Measurements from ENCODE around the gene IL11RA. TPM values are rescaled to one million over a fixed set of nuclear protein-coding genes. Genes with fewer than 3 reads are reported as not detected.

IL11RA gene
- 11.6 TPM for polyA plus RNA-seq (2012; ENCODE audit: missing spikeins)

GRCh38 chr9:34651876-34652601 is at the start of gene IL11RA:
Gene IL11RA, plus strand, starts transcription at chr9:34652185. Its CDS starts 3,033 bp downstream, at chr9:34655218.
- TF ChIP-seq POLR2A (IDR thresholded peaks at IDR 0.05; ENCODE audit: low read depth, low read length): no peak
- TF ChIP-seq POLR2AphosphoS5 (IDR thresholded peaks at IDR 0.05; ENCODE audit: low read depth, low read length): peak; percentile 40; the same call in 1 of the 2 replicates
- FAIRE-seq: no peak
- no peak for DNase-seq (ENCODE audit: insufficient read length)

- DNase-seq (ENCODE audit: insufficient read length): peak; percentile 65
- FAIRE-seq: peak; percentile 95
- TF ChIP-seq TAF1 (IDR thresholded peaks at IDR 0.05; ENCODE audit: borderline replicate concordance, low read depth, low read length) (no peak), POLR2A (IDR thresholded peaks at IDR 0.05; ENCODE audit: low read depth, low read length) (no peak), POLR2AphosphoS5 (IDR thresholded peaks at IDR 0.05; ENCODE audit: low read depth, low read length) (no peak)
These were observed 48.3 kb upstream of the IL11RA start for GRCh38 chr9:34603610-34604231.

- no peak for FAIRE-seq
- TF ChIP-seq TAF1 (IDR thresholded peaks at IDR 0.05; ENCODE audit: borderline replicate concordance, low read depth, low read length) (no peak), POLR2AphosphoS5 (IDR thresholded peaks at IDR 0.05; ENCODE audit: low read depth, low read length) (no peak), POLR2A (IDR thresholded peaks at IDR 0.05; ENCODE audit: low read depth, low read length) (no peak)
- DNase-seq (ENCODE audit: insufficient read length): no peak
These were observed 45.8 kb upstream of the IL11RA start for GRCh38 chr9:34606190-34606589.

- FAIRE-seq (no peak), DNase-seq (ENCODE audit: insufficient read length) (no peak)
- no peak for TF ChIP-seq POLR2A (IDR thresholded peaks at IDR 0.05; ENCODE audit: low read depth, low read length)
These were observed 45.1 kb upstream of the IL11RA start for GRCh38 chr9:34606905-34607304.

GRCh38 chr9:34607331-34607730 is 44.7 kb upstream of the IL11RA start:
- no peak for DNase-seq (ENCODE audit: insufficient read length)
- no peak for FAIRE-seq
- no peak for TF ChIP-seq TAF1 (IDR thresholded peaks at IDR 0.05; ENCODE audit: borderline replicate concordance, low read depth, low read length)
- TF ChIP-seq POLR2AphosphoS5 (IDR thresholded peaks at IDR 0.05; ENCODE audit: low read depth, low read length): no peak
- no peak for TF ChIP-seq POLR2A (IDR thresholded peaks at IDR 0.05; ENCODE audit: low read depth, low read length)

- no peak for TF ChIP-seq POLR2AphosphoS5 (IDR thresholded peaks at IDR 0.05; ENCODE audit: low read depth, low read length)
- no peak for TF ChIP-seq POLR2A (IDR thresholded peaks at IDR 0.05; ENCODE audit: low read depth, low read length)
- TF ChIP-seq TAF1 (IDR thresholded peaks at IDR 0.05; ENCODE audit: borderline replicate concordance, low read depth, low read length): no peak
- FAIRE-seq (no peak), DNase-seq (ENCODE audit: insufficient read length) (no peak)
These were observed 41.4 kb upstream of the IL11RA start for GRCh38 chr9:34610434-34611206.

GRCh38 chr9:34611251-34611810 is 40.7 kb upstream of the IL11RA start:
- no peak for DNase-seq (ENCODE audit: insufficient read length)
- peak; percentile 30 for FAIRE-seq
- TF ChIP-seq TAF1 (IDR thresholded peaks at IDR 0.05; ENCODE audit: borderline replicate concordance, low read depth, low read length): no peak
- no peak for TF ChIP-seq POLR2A (IDR thresholded peaks at IDR 0.05; ENCODE audit: low read depth, low read length)
- no peak for TF ChIP-seq POLR2AphosphoS5 (IDR thresholded peaks at IDR 0.05; ENCODE audit: low read depth, low read length)

- peak; percentile 96 for DNase-seq (ENCODE audit: insufficient read length)
- TF ChIP-seq POLR2AphosphoS5 (IDR thresholded peaks at IDR 0.05; ENCODE audit: low read depth, low read length) (peak; percentile 80), POLR2A (IDR thresholded peaks at IDR 0.05; ENCODE audit: low read depth, low read length) (peak; percentile 82; the same call in 1 of the 2 replicates), TAF1 (IDR thresholded peaks at IDR 0.05; ENCODE audit: borderline replicate concordance, low read depth, low read length) (0 out of 2 replicates have a peak, but pooled peaks have one; percentile 51)
- FAIRE-seq: peak; percentile 92
These were observed 39.9 kb upstream of the IL11RA start, which contains the start of gene RPP25L for GRCh38 chr9:34611811-34612787. Gene RPP25L, minus strand, starts transcription at chr9:34612097. Its CDS starts 801 bp downstream, at chr9:34611296.

- FAIRE-seq: peak; percentile 89
- DNase-seq (ENCODE audit: insufficient read length): no peak
These were observed 39.1 kb upstream of the IL11RA start for GRCh38 chr9:34612788-34613390.

GRCh38 chr9:34615132-34615531 is 36.9 kb upstream of the IL11RA start:
- DNase-seq (ENCODE audit: insufficient read length) (no peak), FAIRE-seq (no peak)
- TF ChIP-seq TAF1 (IDR thresholded peaks at IDR 0.05; ENCODE audit: borderline replicate concordance, low read depth, low read length) (no peak), POLR2A (IDR thresholded peaks at IDR 0.05; ENCODE audit: low read depth, low read length) (no peak), POLR2AphosphoS5 (IDR thresholded peaks at IDR 0.05; ENCODE audit: low read depth, low read length) (no peak)

More at GRCh38 chr9:34612788-34613390, 39.1 kb upstream of the IL11RA start:
- TF ChIP-seq TAF1 (IDR thresholded peaks at IDR 0.05; ENCODE audit: borderline replicate concordance, low read depth, low read length) (no peak), POLR2A (IDR thresholded peaks at IDR 0.05; ENCODE audit: low read depth, low read length) (no peak), POLR2AphosphoS5 (IDR thresholded peaks at IDR 0.05; ENCODE audit: low read depth, low read length) (no peak)
